ENCODE data around the gene GALNT9. TPM values are rescaled to one million over a fixed set of nuclear protein-coding genes. Genes with fewer than 3 reads are reported as not detected.

Gene GALNT9
- total RNA-seq, 2 donors from 2014 or later: not detected

GRCh38 chr12:132344601-132345000 is 15.2 kb upstream of the GALNT9 start:
- no peak overlapping the region for H3K4me3 Mint-ChIP-seq
- no peak for DNase-seq
- H3K27me3 Mint-ChIP-seq: peaks cover 9% of the 10 kb centered on the region
- peaks cover 8% of the 10 kb centered on the region for H3K4me1 Mint-ChIP-seq
- no peak overlapping the region for H3K27ac Mint-ChIP-seq
- no peaks in the 10 kb centered on the region for H3K9me3 ChIP-seq (ENCODE audit: control insufficient read depth, low read length, poor library complexity, severe bottlenecking)
- H3K36me3 Mint-ChIP-seq (ENCODE audit: low read depth): no peaks in the 10 kb centered on the region
- no peak for ATAC-seq

DNA sequence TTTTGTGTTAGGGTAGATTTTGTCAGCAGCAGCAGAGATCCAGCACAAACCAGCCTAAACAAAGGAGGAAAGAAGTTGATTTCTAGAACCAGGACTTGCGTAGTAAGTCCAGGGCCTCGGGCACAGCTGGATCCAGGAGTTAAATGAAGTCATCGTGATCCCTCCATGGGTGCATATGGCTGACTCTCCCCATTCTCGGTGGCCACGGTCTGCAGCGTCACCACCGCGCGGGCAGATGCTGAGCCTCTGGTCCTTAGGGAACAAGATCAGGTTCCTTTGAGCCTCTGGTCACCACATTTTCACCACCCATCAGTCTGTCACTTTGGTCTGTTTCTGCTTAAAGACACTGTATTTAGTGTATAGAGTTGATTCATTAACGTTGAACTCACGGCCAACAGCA is 14.8 kb upstream of the GALNT9 start:
- no peaks in the 10 kb centered on the region for H3K9me3 ChIP-seq (ENCODE audit: control insufficient read depth, low read length, poor library complexity, severe bottlenecking)
- Mint-ChIP-seq H3K4me1 (peaks cover 8% of the 10 kb centered on the region), H3K27ac (no peak overlapping the region), H3K27me3 (peaks cover 9% of the 10 kb centered on the region), H3K36me3 (ENCODE audit: low read depth) (no peaks in the 10 kb centered on the region), H3K4me3 (no peak overlapping the region)
- DNase-seq (no peak), ATAC-seq (no peak)

GRCh38 chr12:132343294-132344004 is 14.1 kb upstream of the GALNT9 start:
- H3K27me3 Mint-ChIP-seq: peaks cover 9% of the 10 kb centered on the region
- H3K4me3 Mint-ChIP-seq: no peak overlapping the region
- H3K36me3 Mint-ChIP-seq (ENCODE audit: low read depth): no peaks in the 10 kb centered on the region

GRCh38 chr12:132342251-132343227 is 13.2 kb upstream of the GALNT9 start:
- Mint-ChIP-seq H3K36me3 (ENCODE audit: low read depth) (no peaks in the 10 kb centered on the region), H3K4me1 (peaks cover 10% of the 10 kb centered on the region), H3K27ac (no peak overlapping the region), H3K27me3 (peaks cover 13% of the 10 kb centered on the region), H3K4me3 (no peak overlapping the region)
- H3K9me3 ChIP-seq (ENCODE audit: control insufficient read depth, low read length, poor library complexity, severe bottlenecking): no peaks in the 10 kb centered on the region
- DNase-seq (no peak), ATAC-seq (no peak)

More at GRCh38 chr12:132343294-132344004, 14.1 kb upstream of the GALNT9 start:
- H3K9me3 ChIP-seq (ENCODE audit: control insufficient read depth, low read length, poor library complexity, severe bottlenecking): no peaks in the 10 kb centered on the region
- DNase-seq (no peak), ATAC-seq (no peak)
- Mint-ChIP-seq H3K4me1 (peaks cover 8% of the 10 kb centered on the region), H3K27ac (peak overlapping the region; percentile 34)

DNA sequence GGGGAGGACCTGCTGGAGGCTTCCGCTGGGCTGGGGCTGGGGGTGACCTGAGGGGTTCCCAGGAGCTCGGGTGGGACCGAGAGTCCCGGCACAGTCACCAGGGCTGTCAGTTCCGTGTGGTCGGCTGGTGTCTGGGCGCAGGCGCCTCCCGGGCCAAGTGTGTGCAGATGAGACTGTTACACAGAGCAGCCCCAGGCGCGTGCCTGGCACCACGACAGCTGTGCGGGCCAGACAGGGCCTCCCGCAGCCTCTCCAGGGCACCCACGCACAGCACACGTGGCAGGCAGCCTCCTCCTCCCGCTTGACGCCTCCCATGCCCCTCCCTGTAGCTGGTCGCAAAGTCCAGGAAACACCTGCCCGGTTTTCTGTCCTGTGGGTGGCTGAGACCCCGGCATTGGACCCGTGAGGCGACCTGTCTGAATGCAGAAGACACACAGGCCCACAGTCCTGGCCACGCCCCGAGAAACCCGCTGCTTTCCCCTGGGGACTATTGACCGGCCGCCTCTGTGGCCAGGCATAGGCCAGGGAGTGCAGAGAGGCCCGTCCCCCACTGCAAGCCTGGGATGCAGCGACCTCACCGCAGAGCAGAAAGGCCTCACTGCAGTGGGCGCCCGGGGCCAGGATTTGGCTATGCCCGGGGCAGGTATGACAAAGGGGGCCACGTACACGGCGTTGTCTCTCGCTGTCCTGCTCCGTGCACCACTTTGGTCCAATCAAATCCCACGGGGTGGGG is 12.1 kb upstream of the GALNT9 start:
- H3K36me3 Mint-ChIP-seq (ENCODE audit: low read depth): no peaks in the 10 kb centered on the region
- H3K4me1 Mint-ChIP-seq: peaks cover 10% of the 10 kb centered on the region
- DNase-seq: no peak
- H3K4me3 Mint-ChIP-seq: no peak overlapping the region
- H3K9me3 ChIP-seq (ENCODE audit: control insufficient read depth, low read length, poor library complexity, severe bottlenecking): no peaks in the 10 kb centered on the region
- H3K27ac Mint-ChIP-seq: no peak overlapping the region
- H3K27me3 Mint-ChIP-seq: peaks cover 21% of the 10 kb centered on the region
- no peak for ATAC-seq

DNA sequence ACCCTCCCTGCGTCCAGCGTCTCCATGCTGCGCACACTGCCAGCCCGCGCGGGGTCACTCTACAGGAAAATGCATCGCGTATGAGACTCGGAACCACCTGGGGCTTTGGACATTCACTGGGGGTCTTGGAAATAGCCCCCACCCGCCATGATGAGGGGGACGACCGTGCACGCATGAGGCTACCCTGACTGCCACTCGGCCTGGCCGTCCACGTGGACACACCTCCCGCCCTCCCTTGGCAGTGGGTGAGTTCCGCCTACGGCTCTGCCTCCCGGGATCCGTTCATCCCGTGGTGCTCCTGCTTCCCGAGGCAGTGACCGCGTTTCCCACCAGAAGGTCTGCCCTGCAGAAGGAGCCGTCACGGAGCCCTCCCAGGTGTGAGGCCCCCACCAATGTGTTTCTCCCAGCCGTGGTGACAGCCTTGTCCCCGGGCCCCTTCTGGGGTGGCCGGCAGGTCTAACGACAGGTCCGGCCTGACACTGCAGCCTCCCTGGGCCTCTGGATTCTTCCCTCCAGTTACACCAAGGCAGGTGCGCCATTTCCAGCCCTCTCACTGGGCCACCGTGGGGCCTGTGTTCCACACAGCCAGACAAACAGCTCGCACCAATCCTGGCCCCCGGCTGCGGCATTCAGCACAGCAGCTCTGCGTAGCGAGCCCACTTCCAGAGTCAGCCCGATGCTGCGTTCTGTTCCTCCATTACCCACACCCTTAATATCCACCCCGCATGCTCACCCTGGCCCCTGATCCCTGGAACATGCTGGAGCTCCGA is 11.1 kb upstream of the GALNT9 start:
- H3K4me1 Mint-ChIP-seq: peaks cover 10% of the 10 kb centered on the region
- DNase-seq: no peak
- peaks cover 22% of the 10 kb centered on the region for H3K27me3 Mint-ChIP-seq
- H3K9me3 ChIP-seq (ENCODE audit: control insufficient read depth, low read length, poor library complexity, severe bottlenecking): no peaks in the 10 kb centered on the region
- H3K4me3 Mint-ChIP-seq: no peak overlapping the region
- no peaks in the 10 kb centered on the region for H3K36me3 Mint-ChIP-seq (ENCODE audit: low read depth)
- no peak overlapping the region for H3K27ac Mint-ChIP-seq
- no peak for ATAC-seq

DNA sequence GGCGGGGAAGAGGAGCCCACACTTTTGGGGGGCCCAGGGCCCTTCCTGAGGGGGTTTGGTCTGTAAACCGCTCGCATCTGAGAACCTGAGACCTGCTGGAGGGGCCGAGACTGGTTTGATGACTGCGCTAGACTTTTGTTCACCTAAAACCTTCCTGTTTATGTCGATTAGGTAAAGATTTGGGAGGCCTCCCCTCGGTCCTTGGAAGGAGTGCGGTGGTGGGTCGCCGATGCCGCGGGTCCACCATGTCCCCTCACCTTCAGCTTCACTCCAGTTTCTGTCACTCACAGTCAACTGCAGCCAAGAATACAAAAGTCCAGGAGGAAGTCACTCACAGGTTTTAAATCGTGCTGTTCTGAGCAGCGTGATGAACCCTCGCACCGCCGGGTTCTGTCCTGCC is 10.5 kb upstream of the GALNT9 start:
- ATAC-seq: no peak
- peaks cover 10% of the 10 kb centered on the region for H3K4me1 Mint-ChIP-seq
- no peaks in the 10 kb centered on the region for H3K36me3 Mint-ChIP-seq (ENCODE audit: low read depth)
- peaks cover 28% of the 10 kb centered on the region for H3K27me3 Mint-ChIP-seq
- no peak for DNase-seq
- no peak overlapping the region for H3K4me3 Mint-ChIP-seq
- H3K9me3 ChIP-seq (ENCODE audit: control insufficient read depth, low read length, poor library complexity, severe bottlenecking): no peaks in the 10 kb centered on the region
- no peak overlapping the region for H3K27ac Mint-ChIP-seq

GRCh38 chr12:132338781-132339180 is 9.4 kb upstream of the GALNT9 start:
- Mint-ChIP-seq H3K27me3 (peaks cover 28% of the 10 kb centered on the region), H3K36me3 (ENCODE audit: low read depth) (peaks cover under 1% of the 10 kb centered on the region), H3K4me3 (no peak overlapping the region), H3K4me1 (peaks cover 10% of the 10 kb centered on the region), H3K27ac (no peak overlapping the region)
- H3K9me3 ChIP-seq (ENCODE audit: control insufficient read depth, low read length, poor library complexity, severe bottlenecking): no peaks in the 10 kb centered on the region
- no peak for ATAC-seq
- DNase-seq: no peak

GRCh38 chr12:132338311-132338710 is 8.9 kb upstream of the GALNT9 start:
- Mint-ChIP-seq H3K4me1 (peaks cover 10% of the 10 kb centered on the region), H3K27ac (no peak overlapping the region), H3K4me3 (no peak overlapping the region), H3K27me3 (peaks cover 30% of the 10 kb centered on the region), H3K36me3 (ENCODE audit: low read depth) (peaks cover 3% of the 10 kb centered on the region)
- DNase-seq (no peak), ATAC-seq (no peak)
- no peaks in the 10 kb centered on the region for H3K9me3 ChIP-seq (ENCODE audit: control insufficient read depth, low read length, poor library complexity, severe bottlenecking)

- DNase-seq (no peak), ATAC-seq (no peak)
- Mint-ChIP-seq H3K27me3 (peaks cover 33% of the 10 kb centered on the region), H3K4me1 (peaks cover 4% of the 10 kb centered on the region), H3K36me3 (ENCODE audit: low read depth) (peaks cover 3% of the 10 kb centered on the region), H3K27ac (no peak overlapping the region), H3K4me3 (no peak overlapping the region)
- H3K9me3 ChIP-seq (ENCODE audit: control insufficient read depth, low read length, poor library complexity, severe bottlenecking): no peaks in the 10 kb centered on the region
Observed at GRCh38 chr12:132337557-132337956, 8.2 kb upstream of the GALNT9 start.

- peaks cover 2% of the 10 kb centered on the region for H3K4me1 Mint-ChIP-seq
- peaks cover 3% of the 10 kb centered on the region for H3K36me3 Mint-ChIP-seq (ENCODE audit: low read depth)
- H3K4me3 Mint-ChIP-seq: no peak overlapping the region
- DNase-seq: no peak
- H3K9me3 ChIP-seq (ENCODE audit: control insufficient read depth, low read length, poor library complexity, severe bottlenecking): no peaks in the 10 kb centered on the region
- H3K27ac Mint-ChIP-seq: no peak overlapping the region
- no peak for ATAC-seq
- peaks cover 40% of the 10 kb centered on the region for H3K27me3 Mint-ChIP-seq
Observed at GRCh38 chr12:132336451-132337413, 7.3 kb upstream of the GALNT9 start.
